Breast epithelium (tissue), 3 donors: ENCODE measurements around the gene PTGES.

Source experiments
- POLR2A ChIP-seq: fragments of 450-650 bp; IDR thresholded peaks from one replicate; pipeline ENCODE4 v1.6.1; 2016; ENCODE audit warnings: antibody characterized with exemption, mild to moderate bottlenecking, moderate library complexity
- POLR2AphosphoS5 ChIP-seq, 3 donors: sonication (generic); formaldehyde crosslinking; IDR thresholded peaks; one replicate each; pipeline ENCODE4 v1.6.1; 2017; ENCODE audit warnings: antibody characterized with exemption in 3 of 3
- TF ChIP-seq, protein P1 (sequence below), 3 donors: fragments of 450-650 bp; IDR thresholded peaks; one replicate each; pipeline ENCODE4 v1.5.1; 2016 to 2017; ENCODE audit warnings: antibody characterized with exemption in 3 of 3, mild to moderate bottlenecking in 3 of 3, moderate library complexity in 3 of 3

DNA sequence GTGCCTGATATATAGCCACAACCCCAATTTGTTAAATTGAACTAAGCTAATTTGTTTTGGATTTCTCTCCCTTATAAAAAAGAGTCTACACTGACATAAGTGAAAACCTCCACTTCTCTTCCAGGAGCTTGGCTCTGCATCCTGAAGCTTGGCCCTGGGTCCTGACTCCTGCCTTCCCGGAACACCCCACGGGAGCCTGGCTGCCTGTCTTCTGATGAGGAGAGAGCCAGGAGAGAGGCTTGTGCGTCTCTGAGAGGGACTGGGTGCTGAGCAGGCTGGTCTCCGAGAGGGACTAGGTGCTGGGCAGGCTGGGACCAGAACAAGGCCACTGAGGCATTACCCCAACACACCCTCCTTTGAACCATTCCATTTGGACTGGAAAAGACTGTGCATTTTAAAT lies 6.5 kb upstream of the PTGES start:
- TF ChIP-seq, protein P1, sequence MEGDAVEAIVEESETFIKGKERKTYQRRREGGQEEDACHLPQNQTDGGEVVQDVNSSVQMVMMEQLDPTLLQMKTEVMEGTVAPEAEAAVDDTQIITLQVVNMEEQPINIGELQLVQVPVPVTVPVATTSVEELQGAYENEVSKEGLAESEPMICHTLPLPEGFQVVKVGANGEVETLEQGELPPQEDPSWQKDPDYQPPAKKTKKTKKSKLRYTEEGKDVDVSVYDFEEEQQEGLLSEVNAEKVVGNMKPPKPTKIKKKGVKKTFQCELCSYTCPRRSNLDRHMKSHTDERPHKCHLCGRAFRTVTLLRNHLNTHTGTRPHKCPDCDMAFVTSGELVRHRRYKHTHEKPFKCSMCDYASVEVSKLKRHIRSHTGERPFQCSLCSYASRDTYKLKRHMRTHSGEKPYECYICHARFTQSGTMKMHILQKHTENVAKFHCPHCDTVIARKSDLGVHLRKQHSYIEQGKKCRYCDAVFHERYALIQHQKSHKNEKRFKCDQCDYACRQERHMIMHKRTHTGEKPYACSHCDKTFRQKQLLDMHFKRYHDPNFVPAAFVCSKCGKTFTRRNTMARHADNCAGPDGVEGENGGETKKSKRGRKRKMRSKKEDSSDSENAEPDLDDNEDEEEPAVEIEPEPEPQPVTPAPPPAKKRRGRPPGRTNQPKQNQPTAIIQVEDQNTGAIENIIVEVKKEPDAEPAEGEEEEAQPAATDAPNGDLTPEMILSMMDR (IDR thresholded peaks at IDR 0.05) = no peak
- TF ChIP-seq POLR2A (no peak), POLR2AphosphoS5 (IDR thresholded peaks at IDR 0.05) (no peak)
